Measurements from ENCODE around the gene CPA5. TPM values are rescaled to one million over a fixed set of nuclear protein-coding genes. Genes with fewer than 3 reads are reported as not detected.

The CPA5 gene
- total RNA-seq, 1 experiment from 2014 or later, result not detected

DNA sequence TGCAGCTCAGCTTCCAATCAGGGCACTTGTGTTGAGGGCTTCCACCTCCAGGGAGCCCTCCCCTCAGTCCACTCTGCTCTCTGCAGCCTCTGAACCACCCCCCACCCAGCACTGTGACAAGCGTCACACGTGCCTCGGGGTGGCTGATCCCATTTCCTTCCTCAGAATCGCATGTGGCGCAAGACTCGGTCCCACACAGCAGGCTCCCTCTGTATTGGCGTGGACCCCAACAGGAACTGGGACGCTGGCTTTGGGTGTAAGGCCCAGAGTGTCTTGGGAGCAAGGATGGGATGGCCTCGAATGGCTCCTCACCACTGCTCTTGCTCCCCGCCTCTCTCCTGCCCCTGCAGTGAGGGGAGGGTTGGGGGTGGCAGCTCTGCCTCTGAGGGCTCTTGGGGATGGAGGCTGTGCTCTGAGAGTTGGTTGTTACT, 39.8 kb downstream of the CPA5 start:
- POLR2A ChIA-PET (ENCODE audit: unreplicated experiment), result no interaction called here
- no TSS peak for BruUV-seq (replicated peaks)
- Histone ChIP-seq H2AFZ (ENCODE audit: low read length) (no peak overlapping the region), H3K4me2 (ENCODE audit: low read length) (no peak overlapping the region), H3K4me1 (ENCODE audit: insufficient read depth, low read length) (no peaks in the 10 kb centered on the region), H3K27me3 (ENCODE audit: low read length) (no peaks in the 10 kb centered on the region), H4K20me1 (ENCODE audit: low read length) (no peaks in the 10 kb centered on the region), H3K9me3 (ENCODE audit: low read length) (no peaks in the 10 kb centered on the region), H3F3A (ENCODE audit: low read length, unreplicated experiment) (no peaks in the 10 kb centered on the region), H3K79me2 (ENCODE audit: low read length) (no peaks in the 10 kb centered on the region), H3K27ac (ENCODE audit: low read length) (no peak overlapping the region), H3K36me3 (ENCODE audit: low read depth, low read length) (no peaks in the 10 kb centered on the region), H3K4me3 (ENCODE audit: low read length) (no peak overlapping the region), H3K9me2 (replicated peaks; ENCODE audit: low read length) (no peaks in the 10 kb centered on the region), H3K9ac (ENCODE audit: low read length) (no peak overlapping the region)
- TF ChIP-seq EZH2phosphoT487 (IDR thresholded peaks at IDR 0.05; ENCODE audit: borderline replicate concordance, low read length) (no peak), EZH2 (IDR thresholded peaks at IDR 0.05; ENCODE audit: low read length, unreplicated experiment) (no peak)
- TF ChIP-seq, protein P1, sequence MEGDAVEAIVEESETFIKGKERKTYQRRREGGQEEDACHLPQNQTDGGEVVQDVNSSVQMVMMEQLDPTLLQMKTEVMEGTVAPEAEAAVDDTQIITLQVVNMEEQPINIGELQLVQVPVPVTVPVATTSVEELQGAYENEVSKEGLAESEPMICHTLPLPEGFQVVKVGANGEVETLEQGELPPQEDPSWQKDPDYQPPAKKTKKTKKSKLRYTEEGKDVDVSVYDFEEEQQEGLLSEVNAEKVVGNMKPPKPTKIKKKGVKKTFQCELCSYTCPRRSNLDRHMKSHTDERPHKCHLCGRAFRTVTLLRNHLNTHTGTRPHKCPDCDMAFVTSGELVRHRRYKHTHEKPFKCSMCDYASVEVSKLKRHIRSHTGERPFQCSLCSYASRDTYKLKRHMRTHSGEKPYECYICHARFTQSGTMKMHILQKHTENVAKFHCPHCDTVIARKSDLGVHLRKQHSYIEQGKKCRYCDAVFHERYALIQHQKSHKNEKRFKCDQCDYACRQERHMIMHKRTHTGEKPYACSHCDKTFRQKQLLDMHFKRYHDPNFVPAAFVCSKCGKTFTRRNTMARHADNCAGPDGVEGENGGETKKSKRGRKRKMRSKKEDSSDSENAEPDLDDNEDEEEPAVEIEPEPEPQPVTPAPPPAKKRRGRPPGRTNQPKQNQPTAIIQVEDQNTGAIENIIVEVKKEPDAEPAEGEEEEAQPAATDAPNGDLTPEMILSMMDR (conservative IDR thresholded peaks at IDR 0.05; ENCODE audit: low read depth, low read length), result no peak
- CTCF ChIA-PET, result no interaction called here
- no peak for DNase-seq
- intact Hi-C loops (cut with micrococcal nuclease), result no loop called here
- ATAC-seq, result no peak

DNA sequence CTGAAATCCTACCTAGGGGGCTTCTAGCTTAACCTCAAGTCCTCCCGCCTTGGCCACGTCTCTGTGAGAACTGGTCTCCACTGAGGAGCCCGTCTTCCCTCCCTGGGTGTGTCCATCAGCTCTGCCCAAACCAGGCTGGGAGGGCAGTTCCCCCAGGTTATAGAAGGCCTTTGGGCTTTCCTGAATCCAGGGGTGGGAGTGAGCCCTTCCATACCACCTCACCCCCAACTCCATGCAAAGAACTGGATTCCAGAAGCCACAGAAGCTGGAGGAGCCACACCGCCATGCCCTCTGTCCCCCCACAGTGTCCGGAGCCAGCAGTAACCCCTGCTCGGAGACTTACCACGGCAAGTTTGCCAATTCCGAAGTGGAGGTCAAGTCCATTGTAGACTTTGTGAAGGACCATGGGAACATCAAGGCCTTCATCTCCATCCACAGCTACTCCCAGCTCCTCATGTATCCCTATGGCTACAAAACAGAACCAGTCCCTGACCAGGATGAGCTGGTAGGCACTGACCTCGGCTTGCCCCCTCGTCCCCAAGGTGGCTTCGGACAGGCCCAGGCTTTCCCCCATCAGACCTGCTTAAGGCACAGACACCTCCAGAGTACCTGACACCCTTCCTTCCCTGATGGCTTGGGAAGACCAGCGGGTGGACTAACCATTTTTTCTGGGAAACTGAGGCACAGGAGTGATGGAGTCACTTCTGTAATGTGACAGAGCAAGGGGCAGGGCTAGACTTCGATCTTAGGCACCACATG, 40.4 kb downstream of the CPA5 start:
- no peak overlapping the region for H3K9ac ChIP-seq (ENCODE audit: low read length)
- H3K79me2 ChIP-seq (ENCODE audit: low read length), result no peaks in the 10 kb centered on the region
- no peaks in the 10 kb centered on the region for H3K27me3 ChIP-seq (ENCODE audit: low read length)
- no peaks in the 10 kb centered on the region for H3K9me3 ChIP-seq (ENCODE audit: low read length)
- no peaks in the 10 kb centered on the region for H3K9me2 ChIP-seq (replicated peaks; ENCODE audit: low read length)
- TF ChIP-seq EZH2 (IDR thresholded peaks at IDR 0.05; ENCODE audit: low read length, unreplicated experiment) (no peak), EZH2phosphoT487 (IDR thresholded peaks at IDR 0.05; ENCODE audit: borderline replicate concordance, low read length) (no peak)
- TF ChIP-seq, protein P1 (conservative IDR thresholded peaks at IDR 0.05; ENCODE audit: low read depth, low read length), result no peak
- H3K36me3 ChIP-seq (ENCODE audit: low read depth, low read length), result no peaks in the 10 kb centered on the region
- H3K4me2 ChIP-seq (ENCODE audit: low read length), result no peak overlapping the region
- POLR2A ChIA-PET (ENCODE audit: unreplicated experiment), result no interaction called here
- H3K4me3 ChIP-seq (ENCODE audit: low read length), result no peak overlapping the region
- no peaks in the 10 kb centered on the region for H4K20me1 ChIP-seq (ENCODE audit: low read length)
- intact Hi-C loops (cut with micrococcal nuclease), result no loop called here
- H2AFZ ChIP-seq (ENCODE audit: low read length), result no peak overlapping the region
- no peaks in the 10 kb centered on the region for H3F3A ChIP-seq (ENCODE audit: low read length, unreplicated experiment)
- DNase-seq (no peak), ATAC-seq (no peak)
- CTCF ChIA-PET, result no interaction called here
- no TSS peak for BruUV-seq (replicated peaks)
- no peak overlapping the region for H3K27ac ChIP-seq (ENCODE audit: low read length)
- H3K4me1 ChIP-seq (ENCODE audit: insufficient read depth, low read length), result no peaks in the 10 kb centered on the region

DNA sequence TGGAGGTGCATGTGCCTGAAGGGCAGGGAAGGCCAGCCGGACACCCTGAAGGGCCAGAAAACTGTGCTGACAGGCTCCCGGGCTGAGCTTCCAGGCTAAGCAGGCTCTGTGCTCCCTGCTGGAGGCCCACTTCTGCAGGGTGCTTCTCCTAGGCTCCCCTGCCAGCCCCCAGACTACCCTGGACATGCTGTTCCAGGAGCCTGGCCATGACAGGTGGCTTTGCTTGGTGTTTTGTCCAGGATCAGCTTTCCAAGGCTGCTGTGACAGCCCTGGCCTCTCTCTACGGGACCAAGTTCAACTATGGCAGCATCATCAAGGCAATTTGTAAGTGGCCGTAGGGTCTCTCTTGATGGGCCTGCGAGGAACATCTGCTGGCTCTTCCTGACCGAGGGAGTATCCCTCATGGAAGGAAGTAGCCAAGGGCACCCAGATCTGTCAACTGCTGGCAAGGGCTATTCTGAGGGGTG, 41.0 kb downstream of the CPA5 start:
- no peak overlapping the region for H3K9ac ChIP-seq (ENCODE audit: low read length)
- no peaks in the 10 kb centered on the region for H3K36me3 ChIP-seq (ENCODE audit: low read depth, low read length)
- no peak for TF ChIP-seq EZH2 (IDR thresholded peaks at IDR 0.05; ENCODE audit: low read length, unreplicated experiment)
- TF ChIP-seq, protein P1 (conservative IDR thresholded peaks at IDR 0.05; ENCODE audit: low read depth, low read length), result no peak
- TF ChIP-seq EZH2phosphoT487 (IDR thresholded peaks at IDR 0.05; ENCODE audit: borderline replicate concordance, low read length), result no peak
- no peaks in the 10 kb centered on the region for H3K79me2 ChIP-seq (ENCODE audit: low read length)
- H4K20me1 ChIP-seq (ENCODE audit: low read length), result no peaks in the 10 kb centered on the region
- no peak overlapping the region for H3K4me3 ChIP-seq (ENCODE audit: low read length)
- no peaks in the 10 kb centered on the region for H3K9me3 ChIP-seq (ENCODE audit: low read length)
- no peaks in the 10 kb centered on the region for H3K4me1 ChIP-seq (ENCODE audit: insufficient read depth, low read length)
- intact Hi-C loops (cut with micrococcal nuclease), result no loop called here
- DNase-seq (no peak), ATAC-seq (no peak)
- POLR2A ChIA-PET (ENCODE audit: unreplicated experiment), result no interaction called here
- no TSS peak for BruUV-seq (replicated peaks)
- H2AFZ ChIP-seq (ENCODE audit: low read length), result no peak overlapping the region
- no peaks in the 10 kb centered on the region for H3F3A ChIP-seq (ENCODE audit: low read length, unreplicated experiment)
- no peaks in the 10 kb centered on the region for H3K27me3 ChIP-seq (ENCODE audit: low read length)
- CTCF ChIA-PET, result no interaction called here
- H3K4me2 ChIP-seq (ENCODE audit: low read length), result no peak overlapping the region
- H3K27ac ChIP-seq (ENCODE audit: low read length), result no peak overlapping the region
- H3K9me2 ChIP-seq (replicated peaks; ENCODE audit: low read length), result no peaks in the 10 kb centered on the region
